Stomach (tissue), 9 donors: ENCODE measurements around the gene TAF11. TPM values are rescaled to one million over a fixed set of nuclear protein-coding genes. Genes with fewer than 3 reads are reported as not detected.

Experiments
- DNase-seq, 2 donors: peaks; one replicate each; pipeline versions ENCODE4 v3.0.0 to v3.0.0-alpha.2; 2013 to 2019
- H3K27ac ChIP-seq, 5 donors: fragments of 200-600 bp in 4 of 5; sonication (generic) in 4 of 5; one replicate each; pipeline ENCODE4 v1.5.1; 2013 to 2019; ENCODE audit warnings: mild to moderate bottlenecking in 1 of 5, moderate library complexity in 1 of 5
- H3K27me3 ChIP-seq, 3 donors: fragments of 200-600 bp; sonication (generic); one replicate each; pipeline ENCODE4 v1.5.1; 2017 to 2019; ENCODE audit warnings: mixed run types in 1 of 3
- H3K36me3 ChIP-seq, 4 donors: fragments of 200-600 bp; sonication (generic); 1 replicate in 3 of 4; 2 replicates in 1 of 4; pipeline ENCODE4 v1.5.1; 2016 to 2019
- H3K4me1 ChIP-seq, 4 donors: fragments of 200-600 bp; sonication (generic); one replicate each; pipeline ENCODE4 v1.5.1; 2016 to 2019
- H3K4me3 ChIP-seq, 4 donors: fragments of 200-600 bp; sonication (generic) in 3 of 4; one replicate each; pipeline ENCODE4 v1.5.1; 2016 to 2019; ENCODE audit warnings: mild to moderate bottlenecking in 1 of 4
- H3K9me3 ChIP-seq, 4 donors: fragments of 200-600 bp; sonication (generic); one replicate each; pipeline ENCODE4 v1.5.1; 2016 to 2019
- CTCF ChIP-seq, 7 experiments: fragments of 450-650 bp in 4 of 7; fragments of 200-600 bp in 3 of 7; sonication (generic) in 3 of 7; IDR thresholded peaks; one replicate each; pipeline ENCODE4 v1.5.1; 2016 to 2019; ENCODE audit warnings: antibody characterized with exemption in 7 of 7, control low read depth in 2 of 7, mild to moderate bottlenecking in 1 of 7
- EP300 ChIP-seq: sonication (generic); formaldehyde crosslinking; IDR thresholded peaks from one replicate; pipeline ENCODE4 v1.6.1; 2017; ENCODE audit warnings: antibody characterized with exemption
- POLR2A ChIP-seq, 4 donors: fragments of 450-650 bp; IDR thresholded peaks; one replicate each; pipeline ENCODE4 v1.6.1; 2016; ENCODE audit warnings: antibody characterized with exemption in 4 of 4, control low read depth in 2 of 4, mild to moderate bottlenecking in 1 of 4, moderate library complexity in 1 of 4
- POLR2AphosphoS5 ChIP-seq, 3 donors: sonication (generic); formaldehyde crosslinking; IDR thresholded peaks; one replicate each; pipeline ENCODE4 v1.6.1; 2016; ENCODE audit warnings: antibody characterized with exemption in 3 of 3
- WGBS, 5 donors: extraction: QIAGEN DNeasy Blood & Tissue Kit in 3 of 5; methylation state at CpG; one replicate each; pipeline versions ENCODE4 v1.1.5 to v1.1.7; 2013 to 2018; 5-methylcytosine and 5-hydroxymethylcytosine counted together
- intact Hi-C: fragments of 100-400 bp; cut with DNase I; formaldehyde crosslinking; loops from one replicate; pipeline ENCODE4 v1.15.1; 2023; ENCODE audit warnings: low total_unique reads
- polyA plus RNA-seq, 3 donors: library from polyadenylated mRNA; stranded (reverse); fragments of 200-250 nt; gene quantifications; one replicate each; pipeline ENCODE4 v1.2.3, GENCODE V29; 2013
- total RNA-seq, 5 donors: library from RNA; depleted of rRNA; stranded (reverse); fragments of >200 nt; gene quantifications; one replicate each; pipeline versions ENCODE4 v1.1.0 to v1.2.3, GENCODE V29; 2014 to 2016
- donor health status: healthy with polysubstance abuse.
- donor health status: Bipolar disorder and iron deficiency.
- donor health status: healthy.

TAF11 gene
- total and polyA plus RNA-seq, 8 donors = 4.9 to 40.8 (median 20.3) TPM

GRCh38 chr6:34917626-34918285 lies 29.9 kb upstream of the TAF11 start:
- Histone ChIP-seq H3K27me3 (no peaks in the 10 kb centered on the region), H3K4me3 (no peak overlapping the region), H3K4me1 (peaks cover 0 to 17% (median 12%) of the 10 kb centered on the region in 4 donors), H3K27ac (peak overlapping the region in 2 of 5 donors; percentile 7 to 37), H3K9me3 (no peaks in the 10 kb centered on the region), H3K36me3 (no peaks in the 10 kb centered on the region)
- TF ChIP-seq CTCF (IDR thresholded peaks at IDR 0.05) (no peak), POLR2AphosphoS5 (IDR thresholded peaks at IDR 0.05) (no peak), POLR2A (IDR thresholded peaks at IDR 0.05) (no peak), EP300 (no peak)
- intact Hi-C loops = no loop called here
- 86 to 96% (median 93%) methylated on average over 6 of the region's 6 CpGs for WGBS, 5 donors
- no peak for DNase-seq

GRCh38 chr6:34916348-34916967 lies 28.6 kb upstream of the TAF11 start:
- Histone ChIP-seq H3K27ac (peak overlapping the region in 2 of 5 donors; percentile 7 to 37), H3K36me3 (no peaks in the 10 kb centered on the region), H3K27me3 (no peaks in the 10 kb centered on the region), H3K4me3 (no peak overlapping the region), H3K4me1 (peaks cover 0 to 29% (median 18%) of the 10 kb centered on the region in 4 donors), H3K9me3 (no peaks in the 10 kb centered on the region)
- intact Hi-C loops = no loop called here
- WGBS, 5 donors = 82 to 90% (median 87%) methylated on average over 4 of the region's 4 CpGs
- DNase-seq = peak in 1 of 2 donors; percentile 40
- TF ChIP-seq POLR2A (IDR thresholded peaks at IDR 0.05) = no peak

- TF ChIP-seq EP300 (no peak), CTCF (IDR thresholded peaks at IDR 0.05) (no peak), POLR2AphosphoS5 (IDR thresholded peaks at IDR 0.05) (no peak)
- 90 to 95% (median 94%) methylated on average over 4 of the region's 4 CpGs for WGBS, 5 donors
Measured at GRCh38 chr6:34914358-34914757, 26.5 kb upstream of the TAF11 start.

GRCh38 chr6:34912715-34913464 lies 25.0 kb upstream of the TAF11 start:
- WGBS, 5 donors = 55 to 63% (median 57%) methylated on average over 3 of the region's 3 CpGs

More at GRCh38 chr6:34914358-34914757, 26.5 kb upstream of the TAF11 start:
- intact Hi-C loops = no loop called here
- Histone ChIP-seq H3K4me3 (no peak overlapping the region), H3K9me3 (no peaks in the 10 kb centered on the region), H3K27ac (no peak overlapping the region), H3K27me3 (no peaks in the 10 kb centered on the region), H3K4me1 (peaks cover 0 to 34% (median 20%) of the 10 kb centered on the region in 4 donors), H3K36me3 (no peaks in the 10 kb centered on the region)
- DNase-seq = no peak

More at GRCh38 chr6:34912715-34913464, 25.0 kb upstream of the TAF11 start:
- TF ChIP-seq POLR2A (IDR thresholded peaks at IDR 0.05) = no peak
- no peak for TF ChIP-seq EP300
- TF ChIP-seq CTCF (IDR thresholded peaks at IDR 0.05) = no peak
- TF ChIP-seq POLR2AphosphoS5 (IDR thresholded peaks at IDR 0.05) = no peak
- intact Hi-C loops = no loop called here
- no peaks in the 10 kb centered on the region for H3K9me3 ChIP-seq
- H3K27me3 ChIP-seq = no peaks in the 10 kb centered on the region
- H3K27ac ChIP-seq = no peak overlapping the region
- no peak overlapping the region for H3K4me3 ChIP-seq
- DNase-seq = no peak
- H3K4me1 ChIP-seq = peaks cover 0 to 44% (median 25%) of the 10 kb centered on the region in 4 donors
- H3K36me3 ChIP-seq = no peaks in the 10 kb centered on the region
